ENCODE measurements around the gene DIO3.

DNA sequence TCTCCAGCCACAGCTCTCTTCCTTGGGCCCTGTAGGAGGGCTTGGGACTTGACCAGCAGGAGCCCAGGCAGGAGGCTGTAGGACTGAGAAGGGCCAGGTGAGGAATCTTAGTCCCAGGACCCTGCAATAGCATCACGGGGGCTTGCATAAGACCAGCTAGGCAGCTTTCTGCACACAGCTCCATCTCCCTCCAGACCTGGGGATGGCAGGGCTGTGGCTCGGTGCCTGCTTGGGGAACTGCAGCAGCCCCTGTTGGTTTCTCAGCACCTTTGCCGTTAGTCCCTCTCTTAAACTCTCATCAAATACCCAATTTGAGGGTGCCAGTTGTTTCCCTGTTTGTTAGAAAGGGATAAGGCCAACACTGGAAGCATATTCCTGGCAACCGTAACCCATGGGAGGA lies 14.3 kb downstream of the DIO3 start:
- TF ChIP-seq, protein P1, sequence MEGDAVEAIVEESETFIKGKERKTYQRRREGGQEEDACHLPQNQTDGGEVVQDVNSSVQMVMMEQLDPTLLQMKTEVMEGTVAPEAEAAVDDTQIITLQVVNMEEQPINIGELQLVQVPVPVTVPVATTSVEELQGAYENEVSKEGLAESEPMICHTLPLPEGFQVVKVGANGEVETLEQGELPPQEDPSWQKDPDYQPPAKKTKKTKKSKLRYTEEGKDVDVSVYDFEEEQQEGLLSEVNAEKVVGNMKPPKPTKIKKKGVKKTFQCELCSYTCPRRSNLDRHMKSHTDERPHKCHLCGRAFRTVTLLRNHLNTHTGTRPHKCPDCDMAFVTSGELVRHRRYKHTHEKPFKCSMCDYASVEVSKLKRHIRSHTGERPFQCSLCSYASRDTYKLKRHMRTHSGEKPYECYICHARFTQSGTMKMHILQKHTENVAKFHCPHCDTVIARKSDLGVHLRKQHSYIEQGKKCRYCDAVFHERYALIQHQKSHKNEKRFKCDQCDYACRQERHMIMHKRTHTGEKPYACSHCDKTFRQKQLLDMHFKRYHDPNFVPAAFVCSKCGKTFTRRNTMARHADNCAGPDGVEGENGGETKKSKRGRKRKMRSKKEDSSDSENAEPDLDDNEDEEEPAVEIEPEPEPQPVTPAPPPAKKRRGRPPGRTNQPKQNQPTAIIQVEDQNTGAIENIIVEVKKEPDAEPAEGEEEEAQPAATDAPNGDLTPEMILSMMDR (IDR thresholded peaks at IDR 0.05; ENCODE audit: borderline replicate concordance, extremely low read depth, low read length, poor library complexity, severe bottlenecking): no peak
- no peak for TF ChIP-seq EZH2 (IDR thresholded peaks at IDR 0.05; ENCODE audit: borderline replicate concordance, low read depth, low read length, severe bottlenecking)

All from DND-41 (cell line).